ENCODE measurements around the gene AHSG.
A peak's percentile ranks its signal among the peaks of the same experiment; 100 is the strongest.

AHSG gene

GRCh38 chr3:186646841-186647240 lies 34.0 kb downstream of the AHSG start:
- DNase-seq (ENCODE audit: extremely low read depth, low read depth): no peak
- H3K4me3 ChIP-seq (replicated peaks; ENCODE audit: low read depth, low read length): no peak overlapping the region
- no peak for TF ChIP-seq CTCF (IDR thresholded peaks at IDR 0.05; ENCODE audit: low read depth, low read length, missing control alignments)

DNA sequence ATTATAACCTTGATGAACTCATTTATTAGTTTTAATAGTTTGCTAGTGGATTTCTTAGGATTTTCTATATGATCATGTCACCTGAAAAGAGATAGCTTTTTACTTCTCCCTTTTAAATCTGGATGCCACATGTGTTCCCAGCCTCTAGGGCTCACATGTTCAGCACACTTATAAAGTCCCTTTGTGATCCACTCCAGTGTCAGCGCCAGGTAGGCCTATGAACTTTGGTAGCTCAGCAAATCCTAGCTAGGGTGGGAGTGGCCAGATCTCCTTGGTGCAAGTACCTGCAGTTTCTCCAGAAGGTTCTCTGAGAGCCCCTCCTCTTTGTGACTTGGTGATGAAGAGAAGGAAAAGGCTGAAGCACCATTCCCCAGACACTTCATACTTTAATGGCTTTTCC lies 36.0 kb downstream of the AHSG start:
- TF ChIP-seq CTCF (IDR thresholded peaks at IDR 0.05; ENCODE audit: low read depth, low read length, missing control alignments): no peak
- DNase-seq (ENCODE audit: extremely low read depth, low read depth): no peak
- H3K4me3 ChIP-seq (replicated peaks; ENCODE audit: low read depth, low read length): no peak overlapping the region

DNA sequence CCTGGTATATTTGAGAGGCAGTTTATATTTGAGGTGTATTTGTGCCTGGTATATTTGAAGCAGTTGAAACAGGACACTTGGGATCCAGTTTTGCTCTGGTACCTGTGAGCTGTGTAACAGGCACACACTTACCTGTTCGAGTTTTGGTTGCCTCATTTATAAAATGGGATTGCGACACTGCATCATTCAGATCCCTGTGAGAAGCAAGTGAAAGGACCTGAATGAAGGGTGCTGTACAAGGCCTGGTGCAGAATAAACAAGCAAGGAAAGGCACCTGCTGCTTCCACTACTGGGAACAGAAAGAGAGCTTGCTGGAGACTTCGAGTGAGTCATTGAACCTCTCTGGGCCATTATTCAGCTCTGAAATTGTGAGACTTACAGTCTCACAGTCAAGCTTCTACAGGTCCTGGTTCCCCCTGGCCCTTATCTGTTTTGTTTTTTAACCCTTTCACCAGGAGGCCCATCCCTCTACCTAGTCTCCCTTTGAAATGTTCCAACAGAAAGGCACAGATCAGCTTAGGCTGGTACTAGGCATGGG lies 38.9 kb downstream of the AHSG start:
- no peak for DNase-seq (ENCODE audit: extremely low read depth, low read depth)

DNA sequence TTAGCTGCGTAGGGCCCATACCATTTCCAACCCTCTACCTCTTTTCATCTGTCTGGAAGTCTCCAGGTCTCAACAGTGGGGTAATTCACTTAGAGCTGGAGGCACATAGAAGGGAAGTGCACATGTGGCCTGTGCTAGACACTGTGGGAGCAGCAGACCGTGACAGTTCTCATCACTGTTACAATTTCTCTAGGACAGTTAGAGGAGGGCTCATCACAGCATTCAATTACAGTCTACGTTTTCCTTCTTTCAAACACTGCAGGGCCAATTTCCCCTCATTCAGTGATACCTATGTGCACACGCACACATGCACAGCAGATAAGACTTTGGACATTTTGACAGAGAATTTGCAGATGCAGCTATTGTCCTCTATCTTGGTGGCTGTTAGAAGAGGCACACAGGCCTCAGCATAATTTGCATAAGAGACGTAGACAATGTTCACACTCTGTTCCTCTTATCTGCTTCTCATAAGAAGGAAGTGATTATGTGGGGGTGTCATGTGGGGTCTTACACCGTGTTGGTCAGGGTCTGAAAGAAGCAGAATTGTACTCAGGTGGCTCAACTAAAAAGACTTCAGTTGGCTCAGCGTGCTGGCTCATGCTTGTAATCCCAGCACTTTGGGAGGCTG lies 40.3 kb downstream of the AHSG start:
- H3K4me3 ChIP-seq (replicated peaks; ENCODE audit: low read depth, low read length): no peak overlapping the region
- no peak for DNase-seq (ENCODE audit: extremely low read depth, low read depth)
- TF ChIP-seq CTCF (IDR thresholded peaks at IDR 0.05; ENCODE audit: low read depth, low read length, missing control alignments): no peak

More for the DNA sequence above, 38.9 kb downstream of the AHSG start:
- H3K4me3 ChIP-seq (replicated peaks; ENCODE audit: low read depth, low read length): no peak overlapping the region
- no peak for TF ChIP-seq CTCF (IDR thresholded peaks at IDR 0.05; ENCODE audit: low read depth, low read length, missing control alignments)

GRCh38 chr3:186653984-186654383 lies 41.1 kb downstream of the AHSG start:
- DNase-seq (ENCODE audit: extremely low read depth, low read depth): no peak
- TF ChIP-seq CTCF (IDR thresholded peaks at IDR 0.05; ENCODE audit: low read depth, low read length, missing control alignments): peak; percentile 10
- H3K4me3 ChIP-seq (replicated peaks; ENCODE audit: low read depth, low read length): no peak overlapping the region

DNA sequence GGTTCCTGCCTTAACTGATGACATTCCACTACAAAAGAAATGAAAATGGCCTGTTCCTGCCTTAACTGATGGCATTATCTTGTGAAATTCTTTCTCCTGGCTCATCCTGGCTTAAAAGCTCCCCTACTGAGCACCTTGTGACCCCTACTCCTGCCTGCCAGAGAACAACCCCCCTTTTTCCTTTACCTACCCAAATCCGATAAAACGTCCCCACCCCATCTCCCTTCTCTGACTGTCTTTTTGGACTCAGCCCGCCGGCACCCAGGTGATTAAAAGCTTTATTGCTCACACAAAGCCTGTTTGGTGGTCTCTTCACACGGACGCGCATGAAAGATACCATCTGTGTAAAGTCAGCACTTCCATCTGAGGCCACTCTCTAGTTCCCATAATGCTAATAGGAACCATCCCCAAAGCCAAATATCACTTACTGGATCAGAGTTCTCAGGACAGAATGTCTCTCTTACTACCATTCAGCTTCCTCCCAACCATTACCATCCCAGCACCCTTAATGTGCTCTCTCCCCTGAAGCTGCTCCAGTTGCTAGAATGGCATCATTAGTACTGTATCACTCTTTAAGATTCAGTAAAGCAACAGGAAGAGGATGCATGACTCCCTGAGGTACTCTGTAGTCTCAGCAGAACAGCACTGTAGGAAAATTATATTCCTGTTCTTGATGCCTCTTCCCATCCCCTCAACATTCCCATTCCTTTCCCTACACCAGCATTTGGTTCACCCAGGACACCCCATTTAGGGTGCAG lies 50.7 kb downstream of the AHSG start:
- TF ChIP-seq CTCF (IDR thresholded peaks at IDR 0.05; ENCODE audit: low read depth, low read length, missing control alignments): no peak
- no peak overlapping the region for H3K4me3 ChIP-seq (replicated peaks; ENCODE audit: low read depth, low read length)
- DNase-seq (ENCODE audit: extremely low read depth, low read depth): no peak

Data from HFF-Myc (cell line).